GM12878 (cell line): ENCODE results near the gene C1orf21. TPM values are rescaled to one million over a fixed set of nuclear protein-coding genes. Genes with fewer than 3 reads are reported as not detected.

Experiments
- ATAC-seq: fragments of 200-7000 bp; cut with Tn5 transposase; 3 replicates; pipeline ENCODE4 v1.9.1; 2020; ENCODE audit warnings: mild to moderate bottlenecking, moderate library complexity
- BruUV-seq: library from RNA; stranded (reverse); fragments of 400-500 nt; replicated peaks from 2 replicates; lab custom pipeline; 2021; lab: Mats Ljungman, UMichigan
- CTCF ChIA-PET: fragments of 300-600 bp; sonication (Branson Sonifier 250); formaldehyde crosslinking; extraction: SDS; loops from one replicate; lab custom pipeline; 2021; ENCODE audit warnings: inconsistent platforms; lab: Yijun Ruan, JAX
- POLR2A ChIA-PET: fragments of 350-600 bp; formaldehyde crosslinking; extraction: SDS; loops from one replicate; lab custom pipeline; 2021; ENCODE audit warnings: inconsistent platforms; lab: Charles Lee
- RAD21 ChIA-PET: fragments of 300-600 bp; sonication (Branson Sonifier 250); formaldehyde crosslinking; loops from one replicate; lab custom pipeline; 2023; ENCODE audit warnings: antibody characterized with exemption; ENCODE audit not compliant: unreplicated experiment; lab: Charles Lee
- SMC1A ChIA-PET: fragments of 300-600 bp; sonication (Branson Sonifier 250); formaldehyde crosslinking; loops from one replicate; lab custom pipeline; 2023; ENCODE audit not compliant: unreplicated experiment, uncharacterized antibody; lab: Charles Lee
- DNase-seq: peaks from one replicate; pipeline ENCODE4 v3.0.0-alpha.2; 2011; ENCODE audit warnings: low read depth, low spot score
- FAIRE-seq: peaks from 3 replicates; lab custom pipeline; 2011; peaks lifted over from hg19 to GRCh38; lab: Jason Lieb, UNC
- H2AFZ ChIP-seq: 2 replicates; pipeline ENCODE4 v1.6.0; 2011; ENCODE audit warnings: low read depth, low read length, control low read depth; ENCODE audit not compliant: control insufficient read depth
- H3K27ac ChIP-seq: 2 replicates; pipeline ENCODE4 v1.5.1; 2011; ENCODE audit warnings: control low read depth; ENCODE audit not compliant: control insufficient read depth, insufficient read depth
- H3K27me3 ChIP-seq, 2 experiments: replicated peaks in 1 of 2; 2 replicates each; pipeline versions ENCODE4 v1.6.0 to v1.6.1; 2011; ENCODE audit warnings: low read length in 1 of 2; ENCODE audit not compliant: control insufficient read depth in 2 of 2, insufficient read depth in 2 of 2
- H3K36me3 ChIP-seq, 2 experiments: 2 replicates each; pipeline ENCODE4 v1.5.1; 2011; ENCODE audit warnings: low read length in 1 of 2; ENCODE audit not compliant: control insufficient read depth in 2 of 2, insufficient read depth in 2 of 2
- H3K4me1 ChIP-seq: 2 replicates; pipeline ENCODE4 v1.6.1; 2011; ENCODE audit warnings: mild to moderate bottlenecking, low read length, moderate library complexity, mixed read lengths; ENCODE audit not compliant: control insufficient read depth, insufficient read depth
- H3K4me2 ChIP-seq: 2 replicates; pipeline ENCODE4 v1.6.0; 2011; ENCODE audit warnings: control low read depth; ENCODE audit not compliant: control insufficient read depth, insufficient read depth
- H3K4me3 ChIP-seq: fragments of 200-600 bp; sonication (generic); 2 replicates; pipeline ENCODE4 v1.5.1; 2016
- H3K79me2 ChIP-seq: 2 replicates; pipeline ENCODE4 v1.6.0; 2011; ENCODE audit warnings: low read length; ENCODE audit not compliant: control insufficient read depth, insufficient read depth
- H3K9ac ChIP-seq: 2 replicates; pipeline ENCODE4 v1.8.0; 2011; ENCODE audit warnings: low read length, control low read depth, mixed read lengths; ENCODE audit not compliant: control insufficient read depth, insufficient read depth
- H3K9me3 ChIP-seq: replicated peaks from 3 replicates; pipeline ENCODE4 v1.5.1; 2011; ENCODE audit warnings: mild to moderate bottlenecking, low read length; ENCODE audit not compliant: control insufficient read depth, insufficient read depth
- H4K20me1 ChIP-seq: 2 replicates; pipeline ENCODE4 v1.6.0; 2011; ENCODE audit not compliant: control insufficient read depth, insufficient read depth
- BMI1 ChIP-seq: fragments of 450-650 bp; IDR thresholded peaks from 2 replicates; pipeline ENCODE4 v1.6.1; 2016; ENCODE audit warnings: mild to moderate bottlenecking, moderate library complexity, borderline replicate concordance
- BRCA1 ChIP-seq: IDR thresholded peaks from 2 replicates; pipeline ENCODE4 v1.6.1; 2011; ENCODE audit warnings: low read depth, low read length, improper control_type of control experiment
- CTCF ChIP-seq, 3 experiments: IDR thresholded peaks in 2 of 3; conservative IDR thresholded peaks in 1 of 3; 2 replicates each; pipeline ENCODE4 v1.5.1; 2011; ENCODE audit warnings: low read depth in 3 of 3, low read length in 3 of 3, mild to moderate bottlenecking in 3 of 3, control low read depth in 2 of 3, moderate library complexity in 2 of 3, inconsistent platforms in 1 of 3, mixed read lengths in 1 of 3; ENCODE audit not compliant: control insufficient read depth in 2 of 3, insufficient read depth in 1 of 3; ENCODE audit errors: extremely low read depth in 1 of 3
- EP300 ChIP-seq, 2 experiments: fragments of 150-350 bp in 1 of 2; IDR thresholded peaks; 2 replicates each; pipeline ENCODE4 v1.6.1; 2011 to 2012; ENCODE audit warnings: low read depth in 2 of 2, low read length in 2 of 2, borderline replicate concordance in 1 of 2, improper control_type of control experiment in 1 of 2, inconsistent platforms in 1 of 2; ENCODE audit not compliant: control insufficient read depth in 1 of 2
- IKZF1 ChIP-seq: fragments of 450-650 bp; conservative IDR thresholded peaks from 2 replicates; pipeline ENCODE4 v1.6.1; 2017; ENCODE audit warnings: antibody characterized with exemption, mild to moderate bottlenecking
- PKNOX1 ChIP-seq: fragments of 450-650 bp; IDR thresholded peaks from 2 replicates; pipeline ENCODE4 v1.6.1; 2016; ENCODE audit warnings: mild to moderate bottlenecking
- TAF1 ChIP-seq: IDR thresholded peaks from 2 replicates; pipeline ENCODE4 v1.6.1; 2011; ENCODE audit warnings: mild to moderate bottlenecking, low read depth, low read length, borderline replicate concordance
- WGBS: methylation state at CpG from one replicate; pipeline ENCODE4 v1.1.6; 2016; ENCODE audit warnings: low lambda C conversion rate; ENCODE audit not compliant: insufficient replicate concordance, insufficient coverage; ENCODE audit errors: missing lambda C conversion rate; 5-methylcytosine and 5-hydroxymethylcytosine counted together
- in situ Hi-C: fragments of 300-500 bp; cut with MboI; formaldehyde crosslinking; loops from 9 replicates; pipeline ENCODE4 v1.14.3; 2018; ENCODE audit warnings: mixed read lengths
- intact Hi-C: fragments of 100-400 bp; cut with micrococcal nuclease; formaldehyde crosslinking; loops from one replicate; pipeline ENCODE4 v1.14.2; 2022; ENCODE audit not compliant: unreplicated experiment
- polyA plus RNA-seq, 11 experiments: library from polyadenylated mRNA; depleted of rRNA in 4 of 11; unstranded in 6 of 11; stranded (reverse) in 5 of 11; fragments of >200 nt; fragmentation: Nextera tagmentation in 4 of 11; fragmentation: Illumina TruSeq in 1 of 11; extraction: Ambion mirVana in 4 of 11; extraction: Trizol in 1 of 11; gene quantifications; 1 replicate in 1 of 11; 2 replicates in 10 of 11; pipeline versions ENCODE4 v1.2.1 to v1.2.3, GENCODE V29; 2011 to 2016; ENCODE audit warnings: inconsistent platforms in 2 of 11, missing spikeins in 2 of 11, low read depth in 1 of 11
- total RNA-seq, 4 experiments: library from RNA; depleted of rRNA in 3 of 4; stranded (reverse); fragments of >200 nt in 3 of 4; fragmentation: Illumina TruSeq in 1 of 4; extraction: Trizol in 1 of 4; gene quantifications; 2 replicates each; pipeline versions ENCODE4 v1.2.1 to v1.2.3, GENCODE V29; 2013 to 2021

C1orf21 gene
- total and polyA plus RNA-seq, 10 of the 15 experiments (the other 5 are each of a cell fraction or from before 2014, with no cell fraction given), result 0.03 to 1.6 (median 0.17) TPM; not detected in 3

- Histone ChIP-seq H3K9me3 (no peaks in the 10 kb centered on the region), H3K9ac (no peak overlapping the region), H3K27me3 (no peaks in the 10 kb centered on the region), H3K27ac (no peak overlapping the region), H4K20me1 (no peaks in the 10 kb centered on the region), H3K4me1 (no peaks in the 10 kb centered on the region), H2AFZ (no peak overlapping the region), H3K4me2 (no peak overlapping the region), H3K36me3 (no peaks in the 10 kb centered on the region), H3K4me3 (no peak overlapping the region), H3K79me2 (no peaks in the 10 kb centered on the region)
- ChIA-PET SMC1A (interaction anchor here (1.6 to 1.9 kb wide), 2 partner anchors 7 to 17 kb away, joined by 3 to 4 read pairs; no protein-coding TSS in a partner anchor), POLR2A (interaction anchor here (0.7 kb wide), 1 partner anchor 1941 kb away, joined by 7 read pairs; no protein-coding TSS in a partner anchor), RAD21 (no interaction called here), CTCF (no interaction called here)
- in situ Hi-C loops, result no loop called here
- 67% methylated on average over 2 of the region's 3 CpGs for WGBS
- DNase-seq, result no peak
- ATAC-seq, result no peak
- intact Hi-C loops, result no loop called here
- no peak for FAIRE-seq
- BruUV-seq, result no TSS peak
- TF ChIP-seq TAF1 (no peak), BMI1 (no peak), CTCF (IDR thresholded peaks at IDR 0.05 in 2 of 3, conservative IDR thresholded peaks at IDR 0.05 in 1 of 3; ENCODE audit: control insufficient read depth in 2 of 3, extremely low read depth in 1 of 3, insufficient read depth in 1 of 3, low read depth in 3 of 3, low read length in 3 of 3) (no peak), PKNOX1 (no peak), IKZF1 (no peak), BRCA1 (no peak), EP300 (IDR thresholded peaks at IDR 0.05; ENCODE audit: borderline replicate concordance in 1 of 2, control insufficient read depth in 1 of 2, low read depth in 2 of 2, low read length in 2 of 2) (no peak)
Observed at GRCh38 chr1:184617433-184618029, 230.7 kb downstream of the C1orf21 start.
